Medulla oblongata (tissue), 1 donor: Measurements from ENCODE around the gene KCTD6.

Experiments
- DNase-seq: peaks from one replicate; pipeline ENCODE4 v3.0.0-alpha.2; 2015; ENCODE audit errors: extremely low spot score

Gene KCTD6

GRCh38 chr3:58485801-58486435, 6.0 kb upstream of the KCTD6 start:
- no peak for DNase-seq

- no peak for DNase-seq
Measured at GRCh38 chr3:58487140-58487886, 4.6 kb upstream of the KCTD6 start.

GRCh38 chr3:58488967-58489366, 2.9 kb upstream of the KCTD6 start:
- DNase-seq, result no peak

- no peak for DNase-seq
Measured at GRCh38 chr3:58490860-58491501, 915 bp upstream of the KCTD6 start.

GRCh38 chr3:58492494-58492905, 604 bp downstream of the KCTD6 start:
- no peak for DNase-seq

GRCh38 chr3:58494107-58494506, 2.2 kb downstream of the KCTD6 start:
- no peak for DNase-seq

GRCh38 chr3:58495101-58495500, 3.2 kb downstream of the KCTD6 start:
- DNase-seq, result no peak

- DNase-seq, result no peak
Measured at GRCh38 chr3:58496206-58496857, 4.4 kb downstream of the KCTD6 start.

GRCh38 chr3:58497097-58497496, 5.2 kb downstream of the KCTD6 start:
- DNase-seq, result peak; percentile 74

GRCh38 chr3:58502872-58503271, 11.0 kb downstream of the KCTD6 start:
- no peak for DNase-seq

GRCh38 chr3:58507356-58508078, 15.6 kb downstream of the KCTD6 start:
- no peak for DNase-seq

- DNase-seq, result no peak
Measured at GRCh38 chr3:58508437-58508836, 16.5 kb downstream of the KCTD6 start.

GRCh38 chr3:58514405-58514804, 22.5 kb downstream of the KCTD6 start:
- DNase-seq, result no peak

GRCh38 chr3:58518291-58518789, 26.4 kb downstream of the KCTD6 start:
- no peak for DNase-seq

GRCh38 chr3:58519668-58520402, 27.9 kb downstream of the KCTD6 start:
- no peak for DNase-seq

- DNase-seq, result no peak
Measured at GRCh38 chr3:58520403-58521335, 28.8 kb downstream of the KCTD6 start.

- DNase-seq, result no peak
Measured at GRCh38 chr3:58521336-58521670, 29.4 kb downstream of the KCTD6 start.

- peak; percentile 73 for DNase-seq
Measured at GRCh38 chr3:58521917-58522631, 30.2 kb downstream of the KCTD6 start.

GRCh38 chr3:58522759-58523425, 31.0 kb downstream of the KCTD6 start:
- DNase-seq, result no peak
